Measurements from ENCODE around the gene ACE. TPM values are rescaled to one million over a fixed set of nuclear protein-coding genes. Genes with fewer than 3 reads are reported as not detected.

Gene ACE
- total and polyA plus RNA-seq, 2 experiments from 2014 or later: 0.82 to 9.1 TPM

- TF ChIP-seq, protein P1, sequence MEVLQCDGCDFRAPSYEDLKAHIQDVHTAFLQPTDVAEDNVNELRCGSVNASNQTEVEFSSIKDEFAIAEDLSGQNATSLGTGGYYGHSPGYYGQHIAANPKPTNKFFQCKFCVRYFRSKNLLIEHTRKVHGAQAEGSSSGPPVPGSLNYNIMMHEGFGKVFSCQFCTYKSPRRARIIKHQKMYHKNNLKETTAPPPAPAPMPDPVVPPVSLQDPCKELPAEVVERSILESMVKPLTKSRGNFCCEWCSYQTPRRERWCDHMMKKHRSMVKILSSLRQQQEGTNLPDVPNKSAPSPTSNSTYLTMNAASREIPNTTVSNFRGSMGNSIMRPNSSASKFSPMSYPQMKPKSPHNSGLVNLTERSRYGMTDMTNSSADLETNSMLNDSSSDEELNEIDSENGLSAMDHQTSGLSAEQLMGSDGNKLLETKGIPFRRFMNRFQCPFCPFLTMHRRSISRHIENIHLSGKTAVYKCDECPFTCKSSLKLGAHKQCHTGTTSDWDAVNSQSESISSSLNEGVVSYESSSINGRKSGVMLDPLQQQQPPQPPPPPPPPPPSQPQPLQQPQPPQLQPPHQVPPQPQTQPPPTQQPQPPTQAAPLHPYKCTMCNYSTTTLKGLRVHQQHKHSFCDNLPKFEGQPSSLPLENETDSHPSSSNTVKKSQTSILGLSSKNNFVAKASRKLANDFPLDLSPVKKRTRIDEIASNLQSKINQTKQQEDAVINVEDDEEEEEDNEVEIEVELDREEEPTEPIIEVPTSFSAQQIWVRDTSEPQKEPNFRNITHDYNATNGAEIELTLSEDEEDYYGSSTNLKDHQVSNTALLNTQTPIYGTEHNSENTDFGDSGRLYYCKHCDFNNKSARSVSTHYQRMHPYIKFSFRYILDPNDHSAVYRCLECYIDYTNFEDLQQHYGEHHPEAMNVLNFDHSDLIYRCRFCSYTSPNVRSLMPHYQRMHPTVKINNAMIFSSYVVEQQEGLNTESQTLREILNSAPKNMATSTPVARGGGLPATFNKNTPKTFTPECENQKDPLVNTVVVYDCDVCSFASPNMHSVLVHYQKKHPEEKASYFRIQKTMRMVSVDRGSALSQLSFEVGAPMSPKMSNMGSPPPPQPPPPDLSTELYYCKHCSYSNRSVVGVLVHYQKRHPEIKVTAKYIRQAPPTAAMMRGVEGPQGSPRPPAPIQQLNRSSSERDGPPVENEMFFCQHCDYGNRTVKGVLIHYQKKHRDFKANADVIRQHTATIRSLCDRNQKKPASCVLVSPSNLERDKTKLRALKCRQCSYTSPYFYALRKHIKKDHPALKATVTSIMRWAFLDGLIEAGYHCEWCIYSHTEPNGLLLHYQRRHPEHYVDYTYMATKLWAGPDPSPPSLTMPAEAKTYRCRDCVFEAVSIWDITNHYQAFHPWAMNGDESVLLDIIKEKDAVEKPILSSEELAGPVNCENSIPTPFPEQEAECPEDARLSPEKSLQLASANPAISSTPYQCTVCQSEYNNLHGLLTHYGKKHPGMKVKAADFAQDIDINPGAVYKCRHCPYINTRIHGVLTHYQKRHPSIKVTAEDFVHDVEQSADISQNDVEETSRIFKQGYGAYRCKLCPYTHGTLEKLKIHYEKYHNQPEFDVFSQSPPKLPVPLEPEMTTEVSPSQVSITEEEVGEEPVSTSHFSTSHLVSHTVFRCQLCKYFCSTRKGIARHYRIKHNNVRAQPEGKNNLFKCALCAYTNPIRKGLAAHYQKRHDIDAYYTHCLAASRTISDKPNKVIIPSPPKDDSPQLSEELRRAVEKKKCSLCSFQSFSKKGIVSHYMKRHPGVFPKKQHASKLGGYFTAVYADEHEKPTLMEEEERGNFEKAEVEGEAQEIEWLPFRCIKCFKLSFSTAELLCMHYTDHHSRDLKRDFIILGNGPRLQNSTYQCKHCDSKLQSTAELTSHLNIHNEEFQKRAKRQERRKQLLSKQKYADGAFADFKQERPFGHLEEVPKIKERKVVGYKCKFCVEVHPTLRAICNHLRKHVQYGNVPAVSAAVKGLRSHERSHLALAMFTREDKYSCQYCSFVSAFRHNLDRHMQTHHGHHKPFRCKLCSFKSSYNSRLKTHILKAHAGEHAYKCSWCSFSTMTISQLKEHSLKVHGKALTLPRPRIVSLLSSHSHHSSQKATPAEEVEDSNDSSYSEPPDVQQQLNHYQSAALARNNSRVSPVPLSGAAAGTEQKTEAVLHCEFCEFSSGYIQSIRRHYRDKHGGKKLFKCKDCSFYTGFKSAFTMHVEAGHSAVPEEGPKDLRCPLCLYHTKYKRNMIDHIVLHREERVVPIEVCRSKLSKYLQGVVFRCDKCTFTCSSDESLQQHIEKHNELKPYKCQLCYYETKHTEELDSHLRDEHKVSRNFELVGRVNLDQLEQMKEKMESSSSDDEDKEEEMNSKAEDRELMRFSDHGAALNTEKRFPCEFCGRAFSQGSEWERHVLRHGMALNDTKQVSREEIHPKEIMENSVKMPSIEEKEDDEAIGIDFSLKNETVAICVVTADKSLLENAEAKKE (CRISPR knock-in tag; IDR thresholded peaks at IDR 0.05): no peak
These were observed 36.2 kb downstream of the ACE start (continued) for GRCh38 chr17:63512896-63513644.

DNA sequence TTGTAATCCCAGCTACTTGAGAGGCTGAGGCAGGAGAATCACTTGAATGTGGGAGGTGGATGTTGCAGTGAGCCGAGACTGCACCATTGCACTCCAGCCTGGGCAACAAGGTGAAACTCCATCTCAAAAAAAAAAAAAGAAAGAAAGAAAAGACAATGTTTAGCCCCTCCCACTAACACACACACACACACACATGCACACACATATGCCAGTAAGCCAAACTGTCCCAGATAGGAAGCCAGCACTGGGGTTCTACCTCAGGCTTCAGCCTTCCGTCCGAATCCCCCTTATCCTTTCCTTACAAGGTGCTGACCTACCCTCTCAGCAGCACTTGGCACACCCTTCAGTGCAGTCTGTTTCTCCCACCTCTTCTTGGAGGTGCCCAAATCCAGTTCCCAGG, 37.6 kb downstream of the ACE start:
- Histone ChIP-seq H4K20me1 (replicated peaks; ENCODE audit: insufficient read depth) (no peaks in the 10 kb centered on the region), H2AFZ (no peak overlapping the region), H3K27me3 (ENCODE audit: insufficient read depth) (no peaks in the 10 kb centered on the region), H3F3A (replicated peaks; ENCODE audit: low read depth) (no peaks in the 10 kb centered on the region), H3K36me3 (ENCODE audit: insufficient read depth) (no peaks in the 10 kb centered on the region), H3K4me1 (ENCODE audit: insufficient read depth) (no peaks in the 10 kb centered on the region), H3K4me3 (no peak overlapping the region), H3K4me2 (no peak overlapping the region), H3K9me2 (ENCODE audit: insufficient read depth) (no peaks in the 10 kb centered on the region), H3K27ac (ENCODE audit: low read depth) (no peak overlapping the region), H3K79me2 (replicated peaks; ENCODE audit: insufficient read depth) (no peaks in the 10 kb centered on the region)
- Mint-ChIP-seq H3K27ac (no peak overlapping the region), H3K36me3 (ENCODE audit: low read depth) (no peaks in the 10 kb centered on the region), H3K4me1 (no peaks in the 10 kb centered on the region), H3K9me3 (no peaks in the 10 kb centered on the region; the same call in 2 of the 3 replicates), H3K27me3 (ENCODE audit: insufficient read depth, low read depth, poor library complexity) (peaks cover 1% of the 10 kb centered on the region), H3K4me3 (no peak overlapping the region)
- ATAC-seq: no peak
- no peak for DNase-seq (ENCODE audit: low spot score)
- TF ChIP-seq CTCF (conservative IDR thresholded peaks at IDR 0.05; ENCODE audit: low read depth in 2 of 2) (no peak), ZNF331 (CRISPR knock-in tag; IDR thresholded peaks at IDR 0.05; ENCODE audit: low read depth) (no peak), JUNB (IDR thresholded peaks at IDR 0.05; ENCODE audit: unreplicated experiment) (no peak), EZH2 (IDR thresholded peaks at IDR 0.05; ENCODE audit: low read depth, unreplicated experiment) (no peak), ZNF114 (CRISPR knock-in tag; IDR thresholded peaks at IDR 0.05) (no peak), STAT1 (IDR thresholded peaks at IDR 0.05; ENCODE audit: unreplicated experiment) (no peak), POLR2AphosphoS5 (IDR thresholded peaks at IDR 0.05; ENCODE audit: low read depth) (no peak), CREB1 (CRISPR knock-in tag; IDR thresholded peaks at IDR 0.05; ENCODE audit: low read depth) (no peak), NANOG (IDR thresholded peaks at IDR 0.05; ENCODE audit: borderline replicate concordance) (no peak), EZH2phosphoT487 (IDR thresholded peaks at IDR 0.05; ENCODE audit: unreplicated experiment) (no peak)
- TF ChIP-seq, protein P2, sequence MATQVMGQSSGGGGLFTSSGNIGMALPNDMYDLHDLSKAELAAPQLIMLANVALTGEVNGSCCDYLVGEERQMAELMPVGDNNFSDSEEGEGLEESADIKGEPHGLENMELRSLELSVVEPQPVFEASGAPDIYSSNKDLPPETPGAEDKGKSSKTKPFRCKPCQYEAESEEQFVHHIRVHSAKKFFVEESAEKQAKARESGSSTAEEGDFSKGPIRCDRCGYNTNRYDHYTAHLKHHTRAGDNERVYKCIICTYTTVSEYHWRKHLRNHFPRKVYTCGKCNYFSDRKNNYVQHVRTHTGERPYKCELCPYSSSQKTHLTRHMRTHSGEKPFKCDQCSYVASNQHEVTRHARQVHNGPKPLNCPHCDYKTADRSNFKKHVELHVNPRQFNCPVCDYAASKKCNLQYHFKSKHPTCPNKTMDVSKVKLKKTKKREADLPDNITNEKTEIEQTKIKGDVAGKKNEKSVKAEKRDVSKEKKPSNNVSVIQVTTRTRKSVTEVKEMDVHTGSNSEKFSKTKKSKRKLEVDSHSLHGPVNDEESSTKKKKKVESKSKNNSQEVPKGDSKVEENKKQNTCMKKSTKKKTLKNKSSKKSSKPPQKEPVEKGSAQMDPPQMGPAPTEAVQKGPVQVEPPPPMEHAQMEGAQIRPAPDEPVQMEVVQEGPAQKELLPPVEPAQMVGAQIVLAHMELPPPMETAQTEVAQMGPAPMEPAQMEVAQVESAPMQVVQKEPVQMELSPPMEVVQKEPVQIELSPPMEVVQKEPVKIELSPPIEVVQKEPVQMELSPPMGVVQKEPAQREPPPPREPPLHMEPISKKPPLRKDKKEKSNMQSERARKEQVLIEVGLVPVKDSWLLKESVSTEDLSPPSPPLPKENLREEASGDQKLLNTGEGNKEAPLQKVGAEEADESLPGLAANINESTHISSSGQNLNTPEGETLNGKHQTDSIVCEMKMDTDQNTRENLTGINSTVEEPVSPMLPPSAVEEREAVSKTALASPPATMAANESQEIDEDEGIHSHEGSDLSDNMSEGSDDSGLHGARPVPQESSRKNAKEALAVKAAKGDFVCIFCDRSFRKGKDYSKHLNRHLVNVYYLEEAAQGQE (IDR thresholded peaks at IDR 0.05; ENCODE audit: unreplicated experiment): no peak
- TF ChIP-seq, protein P3, sequence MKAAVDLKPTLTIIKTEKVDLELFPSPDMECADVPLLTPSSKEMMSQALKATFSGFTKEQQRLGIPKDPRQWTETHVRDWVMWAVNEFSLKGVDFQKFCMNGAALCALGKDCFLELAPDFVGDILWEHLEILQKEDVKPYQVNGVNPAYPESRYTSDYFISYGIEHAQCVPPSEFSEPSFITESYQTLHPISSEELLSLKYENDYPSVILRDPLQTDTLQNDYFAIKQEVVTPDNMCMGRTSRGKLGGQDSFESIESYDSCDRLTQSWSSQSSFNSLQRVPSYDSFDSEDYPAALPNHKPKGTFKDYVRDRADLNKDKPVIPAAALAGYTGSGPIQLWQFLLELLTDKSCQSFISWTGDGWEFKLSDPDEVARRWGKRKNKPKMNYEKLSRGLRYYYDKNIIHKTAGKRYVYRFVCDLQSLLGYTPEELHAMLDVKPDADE (IDR thresholded peaks at IDR 0.05): no peak
